Panc1 (cell line): ENCODE measurements around the gene ZNF33A.

Source experiments
- CTCF ChIP-seq: fragments of 450-650 bp; IDR thresholded peaks from 2 replicates; pipeline ENCODE4 v1.5.1; 2017; ENCODE audit warnings: mild to moderate bottlenecking
- POLR2AphosphoS5 ChIP-seq: IDR thresholded peaks from 2 replicates; pipeline ENCODE4 v1.6.1; 2012; ENCODE audit warnings: mild to moderate bottlenecking, low read depth, low read length, moderate library complexity

- TF ChIP-seq CTCF, result no peak
- no peak for TF ChIP-seq POLR2AphosphoS5
Measured at GRCh38 chr10:38003588-38003987, 6.9 kb upstream of the ZNF33A start.
